Activated T-helper 17 cell treated with anti-CD3 and anti-CD28 coated beads, Interleukin-2, amount 50 U/mL, for 72 hours (primary cell): ENCODE results near the gene TMC1. TPM values are rescaled to one million over a fixed set of nuclear protein-coding genes. Genes with fewer than 3 reads are reported as not detected.
A peak's percentile ranks its signal among the peaks of the same experiment; 100 is the strongest.
"Not testable (repeated sequence)": the region's sequence is repeated elsewhere in the genome, so short reads cannot be mapped to it uniquely, and the experiment has no call there.

ENCODE experiments used
- ATAC-seq: fragments of 150-1000 bp; cut with Tn5 transposase; replicated peaks from 2 replicates; pipeline ENCODE4 v1.10.0; 2021; ENCODE audit warnings: mild to moderate bottlenecking, moderate library complexity
- H3K27ac Mint-ChIP-seq: one replicate; pipeline ENCODE4 v1.8.0; 2022; ENCODE audit warnings: mixed read lengths
- H3K27me3 Mint-ChIP-seq: one replicate; pipeline ENCODE4 v1.8.0; 2022; ENCODE audit warnings: mixed read lengths
- H3K36me3 Mint-ChIP-seq: one replicate; pipeline ENCODE4 v1.8.0; 2022; ENCODE audit warnings: low read depth, mild to moderate bottlenecking, mixed read lengths
- H3K4me1 Mint-ChIP-seq: one replicate; pipeline ENCODE4 v1.8.0; 2022; ENCODE audit warnings: mixed read lengths
- H3K4me3 Mint-ChIP-seq: one replicate; pipeline ENCODE4 v1.8.0; 2022; ENCODE audit warnings: mild to moderate bottlenecking, mixed read lengths
- H3K9me3 Mint-ChIP-seq: one replicate; pipeline ENCODE4 v1.8.0; 2022; ENCODE audit warnings: mixed read lengths
- total RNA-seq, 2 donors: library from RNA; stranded (reverse); gene quantifications; one replicate each; pipeline ENCODE4 v1.2.3, GENCODE V29; 2022

TMC1 gene
- total RNA-seq, 2 donors from 2014 or later: 0.32 to 0.41 TPM

GRCh38 chr9:72494051-72494450 is 27.4 kb upstream of the TMC1 start:
- no peaks in the 10 kb centered on the region for H3K27me3 Mint-ChIP-seq
- no peaks in the 10 kb centered on the region for H3K9me3 Mint-ChIP-seq
- H3K4me3 Mint-ChIP-seq: no peak overlapping the region
- no peaks in the 10 kb centered on the region for H3K36me3 Mint-ChIP-seq
- H3K27ac Mint-ChIP-seq: no peak overlapping the region
- ATAC-seq: no peak
- no peaks in the 10 kb centered on the region for H3K4me1 Mint-ChIP-seq

- Mint-ChIP-seq H3K9me3 (no peaks in the 10 kb centered on the region), H3K27me3 (no peaks in the 10 kb centered on the region), H3K36me3 (no peaks in the 10 kb centered on the region), H3K27ac (no peak overlapping the region), H3K4me1 (no peaks in the 10 kb centered on the region), H3K4me3 (no peak overlapping the region)
- ATAC-seq: no peak
Observed at GRCh38 chr9:72497447-72498046, 23.9 kb upstream of the TMC1 start.

DNA sequence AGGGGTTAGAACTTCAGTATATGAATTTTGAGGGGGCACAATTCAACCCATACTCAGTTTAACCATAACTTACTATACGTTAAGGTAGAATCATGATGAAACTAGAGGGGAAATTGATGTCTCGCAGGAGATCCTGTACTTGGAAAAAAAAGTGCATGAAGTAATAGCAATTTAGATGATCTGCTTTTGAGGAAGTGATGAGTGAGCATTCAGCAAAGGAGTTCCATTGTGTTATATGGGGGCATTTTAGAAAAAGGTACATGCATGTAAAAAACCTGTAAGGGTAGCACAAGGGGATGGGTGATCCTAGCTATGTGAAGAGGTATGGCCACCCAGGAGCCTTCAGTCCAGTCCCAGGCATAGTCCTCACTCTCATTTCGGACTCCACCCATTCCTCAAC is 14.8 kb upstream of the TMC1 start:
- Mint-ChIP-seq H3K27me3 (no peaks in the 10 kb centered on the region), H3K4me3 (no peak overlapping the region), H3K4me1 (peaks cover 15% of the 10 kb centered on the region), H3K36me3 (no peaks in the 10 kb centered on the region), H3K27ac (no peak overlapping the region), H3K9me3 (no peaks in the 10 kb centered on the region)
- ATAC-seq: no peak

DNA sequence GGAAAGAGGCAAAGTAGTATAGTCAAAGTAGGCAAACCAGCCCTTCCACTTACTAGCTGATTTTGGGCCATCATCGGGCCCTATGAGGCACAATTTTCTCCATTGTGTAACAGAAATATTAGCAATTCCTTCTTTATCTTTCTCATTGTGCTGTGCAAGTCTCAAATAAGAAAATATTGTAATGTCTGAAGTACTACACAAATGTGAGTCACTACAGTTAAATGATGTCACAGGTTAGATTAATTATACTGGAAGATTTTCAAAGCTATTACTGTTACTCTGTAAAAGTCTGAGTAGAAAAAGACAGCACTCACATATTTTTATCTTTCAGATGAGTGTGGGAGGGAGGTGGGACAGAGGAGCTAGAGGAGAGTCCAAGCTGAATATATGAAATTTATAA is 12.4 kb upstream of the TMC1 start:
- no peaks in the 10 kb centered on the region for H3K36me3 Mint-ChIP-seq
- peaks cover 15% of the 10 kb centered on the region for H3K4me1 Mint-ChIP-seq
- H3K9me3 Mint-ChIP-seq: no peaks in the 10 kb centered on the region
- H3K27me3 Mint-ChIP-seq: no peaks in the 10 kb centered on the region
- H3K27ac Mint-ChIP-seq: peak overlapping the region; percentile 99
- peak overlapping the region; percentile 80 for H3K4me3 Mint-ChIP-seq
- peak; percentile 80 for ATAC-seq

DNA sequence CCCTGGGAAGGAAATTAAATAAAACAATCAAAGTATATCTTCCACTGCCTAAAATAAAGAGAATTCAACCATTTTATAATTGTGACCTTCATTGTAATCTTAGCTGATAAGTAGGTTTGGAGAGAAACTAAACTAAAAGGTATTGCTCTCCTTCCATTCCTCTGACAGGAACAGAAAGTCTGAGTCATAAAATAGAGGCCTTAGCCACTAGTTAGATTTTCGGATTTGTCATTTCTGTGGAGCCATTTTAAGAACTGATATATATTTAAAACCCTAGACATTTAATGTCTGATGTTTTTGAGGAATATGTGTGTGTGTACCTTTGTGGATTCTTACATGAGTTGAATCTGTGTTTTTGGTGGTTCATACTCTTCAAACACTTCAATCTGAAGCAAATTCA is 11.8 kb upstream of the TMC1 start:
- Mint-ChIP-seq H3K4me3 (peak overlapping the region; percentile 80), H3K27me3 (no peaks in the 10 kb centered on the region), H3K4me1 (peaks cover 15% of the 10 kb centered on the region), H3K36me3 (no peaks in the 10 kb centered on the region), H3K9me3 (no peaks in the 10 kb centered on the region), H3K27ac (peak overlapping the region; percentile 99)
- ATAC-seq: peak; percentile 95

- not testable (repeated sequence) for H3K27me3 Mint-ChIP-seq, H3K4me3 Mint-ChIP-seq, ATAC-seq, H3K9me3 Mint-ChIP-seq, H3K36me3 Mint-ChIP-seq, H3K27ac Mint-ChIP-seq
- H3K4me1 Mint-ChIP-seq: peaks cover 21% of the 10 kb centered on the region
Observed at GRCh38 chr9:72521011-72521410, 397 bp upstream of the TMC1 start.

- Mint-ChIP-seq H3K27me3 (no peaks in the 10 kb centered on the region), H3K4me1 (peaks cover 39% of the 10 kb centered on the region), H3K27ac (peak overlapping the region; percentile 90), H3K9me3 (no peaks in the 10 kb centered on the region), H3K36me3 (peaks cover 8% of the 10 kb centered on the region), H3K4me3 (peak overlapping the region; percentile 95)
- ATAC-seq: peak; percentile 69
Observed at GRCh38 chr9:72524820-72525540, 3.6 kb downstream of the TMC1 start.

- Mint-ChIP-seq H3K4me1 (peaks cover 40% of the 10 kb centered on the region), H3K27ac (peak overlapping the region; percentile 90), H3K27me3 (no peaks in the 10 kb centered on the region), H3K36me3 (peaks cover 8% of the 10 kb centered on the region), H3K4me3 (peak overlapping the region; percentile 95), H3K9me3 (no peaks in the 10 kb centered on the region)
- peak; percentile 84 for ATAC-seq
Observed at GRCh38 chr9:72526901-72527800, 5.7 kb downstream of the TMC1 start.

DNA sequence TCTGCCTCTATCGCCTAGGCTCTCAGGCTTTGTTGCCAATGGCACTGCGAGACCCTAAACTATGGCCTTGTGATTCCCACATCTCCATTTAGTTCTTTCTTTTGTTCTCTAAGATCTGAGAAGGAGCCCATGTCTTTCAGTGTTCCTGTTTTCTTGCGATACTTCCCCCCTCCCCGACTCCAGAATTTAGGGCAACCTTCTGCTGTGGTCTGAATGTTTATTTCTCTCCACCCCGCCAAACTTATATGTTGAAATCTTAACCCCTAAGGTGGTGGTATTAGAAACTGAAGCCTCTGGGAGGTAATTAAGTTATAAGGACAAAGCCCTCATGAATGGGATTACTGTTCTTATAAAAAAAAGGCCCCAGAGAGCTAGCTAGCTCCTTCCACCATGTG is 6.4 kb downstream of the TMC1 start:
- Mint-ChIP-seq H3K9me3 (no peaks in the 10 kb centered on the region), H3K4me1 (peaks cover 40% of the 10 kb centered on the region)

GRCh38 chr9:72529531-72529930 is 8.1 kb downstream of the TMC1 start:
- Mint-ChIP-seq H3K36me3 (peaks cover 8% of the 10 kb centered on the region), H3K27me3 (no peaks in the 10 kb centered on the region), H3K9me3 (no peaks in the 10 kb centered on the region), H3K27ac (peak overlapping the region; percentile 89), H3K4me3 (peak overlapping the region; percentile 57), H3K4me1 (peaks cover 31% of the 10 kb centered on the region)
- no peak for ATAC-seq

More for the DNA sequence above, 6.4 kb downstream of the TMC1 start:
- peak overlapping the region; percentile 90 for H3K27ac Mint-ChIP-seq
- ATAC-seq: no peak
- no peaks in the 10 kb centered on the region for H3K27me3 Mint-ChIP-seq
- peak overlapping the region; percentile 95 for H3K4me3 Mint-ChIP-seq
- peaks cover 8% of the 10 kb centered on the region for H3K36me3 Mint-ChIP-seq

GRCh38 chr9:72533322-72533721 is 11.9 kb downstream of the TMC1 start:
- Mint-ChIP-seq H3K36me3 (no peaks in the 10 kb centered on the region), H3K9me3 (no peaks in the 10 kb centered on the region), H3K27ac (no peak overlapping the region), H3K4me3 (no peak overlapping the region), H3K4me1 (peaks cover 9% of the 10 kb centered on the region), H3K27me3 (no peaks in the 10 kb centered on the region)
- no peak for ATAC-seq

- Mint-ChIP-seq H3K36me3 (no peaks in the 10 kb centered on the region), H3K27me3 (no peaks in the 10 kb centered on the region), H3K4me3 (no peak overlapping the region), H3K27ac (peak overlapping the region; percentile 15), H3K4me1 (peaks cover 1% of the 10 kb centered on the region), H3K9me3 (no peaks in the 10 kb centered on the region)
- peak; percentile 74 for ATAC-seq
Observed at GRCh38 chr9:72534931-72535330, 13.5 kb downstream of the TMC1 start.

- Mint-ChIP-seq H3K4me1 (peaks cover 16% of the 10 kb centered on the region), H3K36me3 (no peaks in the 10 kb centered on the region), H3K27me3 (no peaks in the 10 kb centered on the region), H3K4me3 (no peak overlapping the region), H3K27ac (no peak overlapping the region), H3K9me3 (peaks cover 4% of the 10 kb centered on the region)
- ATAC-seq: no peak
Observed at GRCh38 chr9:72537011-72537545, 15.7 kb downstream of the TMC1 start.

DNA sequence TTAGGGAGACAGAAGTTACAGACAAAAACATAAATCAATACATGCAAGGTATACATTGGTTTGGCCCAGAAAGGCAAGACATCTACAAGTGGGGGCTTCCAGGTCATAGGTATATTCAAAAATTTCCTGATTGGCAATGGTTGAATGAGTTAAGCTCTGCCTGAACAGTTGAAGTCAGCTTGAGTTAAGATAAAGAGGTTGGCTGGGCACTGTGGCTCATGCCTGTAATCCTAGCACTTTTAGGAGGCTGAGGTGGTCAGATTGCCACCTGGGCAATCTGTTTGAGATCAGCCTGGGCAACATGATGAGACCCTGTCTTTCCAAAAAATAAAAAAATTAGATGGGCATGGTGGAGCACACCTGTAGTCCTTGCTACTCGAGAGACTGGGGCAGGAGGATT is 16.3 kb downstream of the TMC1 start:
- H3K9me3 Mint-ChIP-seq: peaks cover 4% of the 10 kb centered on the region
- H3K36me3 Mint-ChIP-seq: no peaks in the 10 kb centered on the region
- no peak overlapping the region for H3K4me3 Mint-ChIP-seq
- ATAC-seq: no peak
- H3K27me3 Mint-ChIP-seq: no peaks in the 10 kb centered on the region
- peaks cover 16% of the 10 kb centered on the region for H3K4me1 Mint-ChIP-seq
- H3K27ac Mint-ChIP-seq: no peak overlapping the region
